EH (cell line): ENCODE measurements around the gene CYP2C19.
"Not testable (repeated sequence)": the region's sequence is repeated elsewhere in the genome, so short reads cannot be mapped to it uniquely, and the experiment has no call there.

Experiments
- DNase-seq: peaks from one replicate; pipeline ENCODE4 v3.0.0-alpha.2; 2015; ENCODE audit warnings: low read depth

The CYP2C19 gene

DNA sequence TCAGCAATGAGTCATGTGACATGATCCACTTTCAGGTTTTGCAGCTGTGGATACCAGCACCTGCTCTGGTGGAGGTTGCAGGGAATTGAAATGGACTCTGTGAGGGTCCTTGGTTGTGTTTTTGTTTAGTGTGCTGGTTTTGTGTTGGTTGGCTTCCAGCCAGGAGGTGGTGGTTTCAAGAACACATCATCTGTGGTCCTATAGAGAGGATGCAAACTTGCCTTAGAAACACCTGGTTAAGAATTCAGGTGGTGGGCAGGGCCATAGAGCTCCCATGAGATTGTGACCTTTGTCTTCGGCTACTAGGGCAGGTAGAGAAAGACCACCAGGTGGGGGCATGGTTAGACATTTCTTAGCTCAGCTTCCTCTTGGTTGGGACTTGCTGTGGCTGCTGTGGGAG, 116.7 kb downstream of the CYP2C19 start:
- DNase-seq = no peak

DNA sequence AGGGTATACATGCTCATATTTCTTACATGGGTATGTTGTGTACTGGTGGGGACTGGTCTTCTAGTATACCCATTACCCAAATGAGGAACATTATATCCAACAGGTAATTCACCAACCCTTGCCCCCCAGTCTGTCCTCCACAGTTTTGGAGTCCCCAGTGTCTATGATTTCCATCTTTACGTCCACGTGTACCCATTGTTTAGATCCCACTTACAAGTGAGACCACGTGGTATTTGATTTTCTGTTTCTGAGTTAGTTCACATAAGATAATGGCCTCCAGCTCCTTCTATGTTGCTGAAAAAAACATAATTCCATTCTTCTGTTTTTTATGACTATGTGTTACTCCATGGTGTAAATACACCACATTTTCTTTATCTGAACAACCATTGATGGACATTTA, 126.6 kb downstream of the CYP2C19 start:
- no peak for DNase-seq

DNA sequence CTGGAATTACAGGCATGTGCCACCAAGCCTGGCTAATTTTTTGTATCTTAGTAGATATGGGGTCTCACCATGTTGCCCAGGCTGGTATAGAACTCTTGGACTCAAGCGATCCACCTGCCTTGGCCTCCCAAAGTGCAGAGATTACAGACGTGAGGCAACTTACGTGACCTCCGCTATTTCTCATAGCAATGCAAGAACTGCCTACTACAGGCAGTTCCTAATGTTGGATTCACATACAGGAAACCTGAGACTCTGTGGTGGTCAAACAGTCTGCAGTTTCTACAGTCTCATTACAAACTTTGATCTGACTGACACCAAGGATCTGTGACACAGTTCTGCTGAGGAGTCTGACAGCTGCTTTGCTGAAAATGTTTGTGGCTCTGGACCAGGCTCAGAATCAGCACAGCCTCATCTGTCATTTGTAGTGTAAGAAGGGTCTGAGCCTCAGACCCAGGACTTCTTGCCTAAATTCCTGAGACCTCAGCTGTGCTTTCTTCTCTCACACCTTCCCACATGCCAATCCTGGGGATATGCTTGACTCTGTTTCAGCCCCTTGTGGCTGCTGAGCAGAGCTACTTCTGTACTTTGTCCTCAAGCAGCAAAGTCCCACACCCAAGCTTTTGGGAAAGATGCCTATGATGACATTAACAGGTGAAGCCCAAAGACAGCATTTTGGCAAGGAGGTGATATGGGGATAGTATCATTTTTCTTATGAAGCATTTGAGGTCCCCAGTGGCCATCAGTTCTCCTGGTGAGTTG, 128.0 kb downstream of the CYP2C19 start:
- no peak for DNase-seq

DNA sequence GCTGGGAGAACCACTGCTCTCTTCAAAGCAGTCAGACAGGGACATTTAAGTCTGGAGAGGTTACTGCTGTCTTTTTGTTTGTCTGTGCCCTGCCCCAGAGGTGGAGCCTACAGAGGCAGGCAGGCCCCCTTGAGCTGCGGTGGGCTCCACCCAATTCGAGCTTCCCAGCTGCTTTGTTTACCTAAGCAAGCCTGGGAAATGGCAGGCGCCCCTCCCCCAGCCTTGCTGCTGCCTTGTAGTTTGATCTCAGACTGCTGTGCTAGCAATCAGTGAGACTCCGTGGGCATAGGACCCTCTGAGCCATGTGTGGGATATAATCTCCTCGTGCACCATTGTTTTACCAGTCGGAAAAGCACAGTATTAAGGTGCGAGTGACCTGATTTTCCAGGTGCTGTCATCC, 135.9 kb downstream of the CYP2C19 start:
- DNase-seq = not testable (repeated sequence)

DNA sequence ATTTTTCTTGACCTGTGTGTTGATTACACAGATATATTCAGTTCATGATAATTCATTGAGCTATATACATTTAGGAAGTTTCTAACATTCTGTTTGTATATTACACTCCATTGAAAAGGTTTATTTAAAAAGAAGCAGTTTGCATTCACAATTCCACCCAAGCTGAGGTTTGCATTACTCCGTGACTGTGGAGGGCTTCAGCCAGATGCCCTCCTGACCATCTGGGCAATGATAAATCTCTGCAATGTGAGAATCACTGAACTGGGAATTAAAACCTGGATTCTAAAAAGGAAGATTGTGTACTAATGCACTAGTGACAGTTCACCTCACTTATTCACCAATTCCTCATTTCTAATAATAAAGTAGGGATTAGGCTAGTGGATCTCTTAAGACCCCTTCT, 139.6 kb downstream of the CYP2C19 start:
- DNase-seq = no peak

DNA sequence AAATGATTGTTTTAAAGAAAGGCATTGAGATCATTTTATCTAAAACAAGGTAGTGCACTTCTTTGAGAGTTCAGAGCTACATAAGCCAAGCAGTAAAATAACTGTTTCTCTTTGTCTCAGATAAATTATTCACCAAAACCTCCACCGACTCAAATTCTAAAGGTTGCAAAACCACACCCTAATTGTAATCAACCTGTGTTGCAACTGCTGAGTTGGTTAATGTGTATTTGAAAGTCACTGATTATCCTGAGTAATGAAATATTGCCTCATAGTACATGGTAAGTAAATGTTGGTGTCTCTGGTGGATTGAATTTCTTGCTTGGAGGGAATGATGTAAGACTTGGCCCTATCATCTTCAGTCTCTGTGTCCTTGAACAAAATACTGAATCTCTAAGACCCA, 140.1 kb downstream of the CYP2C19 start:
- DNase-seq = no peak
